ENCODE data around the gene DNAI1. TPM values are rescaled to one million over a fixed set of nuclear protein-coding genes. Genes with fewer than 3 reads are reported as not detected.

Gene DNAI1
- polyA plus RNA-seq, 1 of the 3 experiments (the other 2 are of a cell fraction), result 0.46 TPM

DNA sequence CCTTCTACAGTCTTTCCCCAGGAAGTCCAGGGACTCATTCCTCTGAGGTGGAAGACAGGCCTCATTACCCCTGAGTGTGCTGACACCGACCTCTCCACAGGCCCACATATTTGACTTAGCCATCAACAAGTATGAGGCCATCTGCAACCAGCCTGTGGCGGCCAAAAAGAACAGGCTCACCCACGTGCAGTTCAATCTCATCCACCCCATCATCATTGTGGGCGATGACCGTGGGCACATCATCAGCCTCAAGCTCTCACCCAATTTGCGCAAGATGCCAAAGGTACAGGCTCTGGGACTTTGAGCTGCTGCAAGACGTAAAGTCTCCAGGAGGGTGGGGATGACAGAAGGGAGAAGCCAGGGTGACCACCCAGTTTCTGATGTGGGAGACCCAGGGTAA, 58.6 kb downstream of the DNAI1 start:
- WGBS (ENCODE audit: low lambda C conversion rate), result 71% methylated on average over 7 of the region's 7 CpGs
- Histone ChIP-seq H3K4me2 (no peak overlapping the region), H3K9ac (no peak overlapping the region), H3K27me3 (ENCODE audit: insufficient read depth) (no peaks in the 10 kb centered on the region), H3K79me2 (ENCODE audit: insufficient read depth) (no peaks in the 10 kb centered on the region), H3K4me3 (ENCODE audit: low read depth in 2 of 2, low read length in 1 of 2) (no peak overlapping the region), H3K27ac (ENCODE audit: low read depth in 2 of 2, low read length in 1 of 2) (no peak overlapping the region), H3K4me1 (ENCODE audit: control insufficient read depth in 1 of 2, insufficient read depth in 2 of 2, low read depth in 1 of 2, low read length in 1 of 2) (peaks cover 0 to 21% of the 10 kb centered on the region in 2 experiments; a peak in 1 of 4 replicates), H2AFZ (ENCODE audit: low read depth) (no peak overlapping the region), H4K20me1 (ENCODE audit: insufficient read depth) (no peaks in the 10 kb centered on the region), H3K9me2 (no peaks in the 10 kb centered on the region), H3F3A (replicated peaks; ENCODE audit: insufficient read depth) (no peaks in the 10 kb centered on the region), H3K9me3 (no peaks in the 10 kb centered on the region), H3K36me3 (replicated peaks in 1 of 2; ENCODE audit: control insufficient read depth in 1 of 2, insufficient read depth in 2 of 2, low read length in 1 of 2) (no peaks in the 10 kb centered on the region)
- ChIA-PET CTCF (interaction anchor here (0.7 to 3.8 kb wide), 4 partner anchors 13 to 113 kb away, joined by 3 to 12 read pairs (median 9); no protein-coding TSS in a partner anchor), POLR2A (no interaction called here)
- DNase-seq, result no peak
- no peak for TF ChIP-seq SMC3 (IDR thresholded peaks at IDR 0.05; ENCODE audit: low read depth, low read length)
- TF ChIP-seq RFX5 (IDR thresholded peaks at IDR 0.05; ENCODE audit: low read length), result no peak
- TF ChIP-seq POLR2AphosphoS5 (IDR thresholded peaks at IDR 0.05; ENCODE audit: low read depth, low read length), result no peak
- TF ChIP-seq USF2 (IDR thresholded peaks at IDR 0.05; ENCODE audit: borderline replicate concordance, low read depth, low read length), result no peak
- TF ChIP-seq SIN3A (IDR thresholded peaks at IDR 0.05; ENCODE audit: borderline replicate concordance, low read depth, low read length), result no peak
- TF ChIP-seq GABPA (IDR thresholded peaks at IDR 0.05; ENCODE audit: low read depth), result no peak
- TF ChIP-seq REST (IDR thresholded peaks at IDR 0.05; ENCODE audit: low read depth, low read length), result no peak
- TF ChIP-seq FOXJ3 (CRISPR knock-in tag; IDR thresholded peaks at IDR 0.05), result no peak
- no peak for TF ChIP-seq ELF1 (IDR thresholded peaks at IDR 0.05)

DNA sequence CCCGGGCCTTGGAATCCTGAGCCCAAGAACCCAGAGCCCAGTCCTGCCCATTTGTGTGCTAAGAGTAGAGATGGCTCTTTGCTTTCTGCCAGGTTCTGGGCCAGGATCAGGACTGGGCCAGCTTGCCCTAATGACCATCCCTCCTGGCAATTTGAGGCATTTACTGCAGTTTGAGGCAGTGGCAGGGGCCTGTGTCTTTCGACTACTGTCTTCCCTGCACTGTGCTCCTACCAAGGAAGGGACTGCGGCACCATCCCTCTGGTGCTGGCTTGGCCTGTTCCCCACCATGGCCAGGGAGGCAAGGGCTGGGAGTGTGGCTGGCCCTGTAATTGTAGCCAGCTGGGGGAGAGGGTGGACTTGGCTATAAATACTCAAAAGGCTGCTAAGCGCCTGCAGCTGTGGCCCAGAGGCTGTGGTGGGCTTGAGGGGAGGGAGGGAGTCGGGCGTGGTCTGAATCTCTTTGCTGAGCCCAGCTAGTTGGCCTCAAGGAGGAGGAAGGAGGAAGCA, 59.6 kb downstream of the DNAI1 start:
- no peak for TF ChIP-seq NFIC (IDR thresholded peaks at IDR 0.05; ENCODE audit: borderline replicate concordance)
- no peak for TF ChIP-seq SIN3A (IDR thresholded peaks at IDR 0.05; ENCODE audit: borderline replicate concordance, low read depth, low read length)
- TF ChIP-seq, protein P1, sequence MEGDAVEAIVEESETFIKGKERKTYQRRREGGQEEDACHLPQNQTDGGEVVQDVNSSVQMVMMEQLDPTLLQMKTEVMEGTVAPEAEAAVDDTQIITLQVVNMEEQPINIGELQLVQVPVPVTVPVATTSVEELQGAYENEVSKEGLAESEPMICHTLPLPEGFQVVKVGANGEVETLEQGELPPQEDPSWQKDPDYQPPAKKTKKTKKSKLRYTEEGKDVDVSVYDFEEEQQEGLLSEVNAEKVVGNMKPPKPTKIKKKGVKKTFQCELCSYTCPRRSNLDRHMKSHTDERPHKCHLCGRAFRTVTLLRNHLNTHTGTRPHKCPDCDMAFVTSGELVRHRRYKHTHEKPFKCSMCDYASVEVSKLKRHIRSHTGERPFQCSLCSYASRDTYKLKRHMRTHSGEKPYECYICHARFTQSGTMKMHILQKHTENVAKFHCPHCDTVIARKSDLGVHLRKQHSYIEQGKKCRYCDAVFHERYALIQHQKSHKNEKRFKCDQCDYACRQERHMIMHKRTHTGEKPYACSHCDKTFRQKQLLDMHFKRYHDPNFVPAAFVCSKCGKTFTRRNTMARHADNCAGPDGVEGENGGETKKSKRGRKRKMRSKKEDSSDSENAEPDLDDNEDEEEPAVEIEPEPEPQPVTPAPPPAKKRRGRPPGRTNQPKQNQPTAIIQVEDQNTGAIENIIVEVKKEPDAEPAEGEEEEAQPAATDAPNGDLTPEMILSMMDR (IDR thresholded peaks at IDR 0.05), result no peak
- TF ChIP-seq, protein P2, sequence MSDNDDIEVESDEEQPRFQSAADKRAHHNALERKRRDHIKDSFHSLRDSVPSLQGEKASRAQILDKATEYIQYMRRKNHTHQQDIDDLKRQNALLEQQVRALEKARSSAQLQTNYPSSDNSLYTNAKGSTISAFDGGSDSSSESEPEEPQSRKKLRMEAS (IDR thresholded peaks at IDR 0.05; ENCODE audit: low read depth), result no peak
- TF ChIP-seq EZH2phosphoT487 (IDR thresholded peaks at IDR 0.05; ENCODE audit: borderline replicate concordance, low read depth), result no peak
- no peak for TF ChIP-seq TAF1 (IDR thresholded peaks at IDR 0.05; ENCODE audit: borderline replicate concordance, low read depth, low read length)
- TF ChIP-seq SMC3 (IDR thresholded peaks at IDR 0.05; ENCODE audit: low read depth, low read length), result no peak
- TF ChIP-seq RAD21 (IDR thresholded peaks at IDR 0.05; ENCODE audit: low read length), result no peak
- TF ChIP-seq TEAD4 (IDR thresholded peaks at IDR 0.05; ENCODE audit: borderline replicate concordance, insufficient read depth), result no peak
- TF ChIP-seq FOXM1 (IDR thresholded peaks at IDR 0.05; ENCODE audit: low read depth), result no peak
- no peak for TF ChIP-seq USF2 (IDR thresholded peaks at IDR 0.05; ENCODE audit: borderline replicate concordance, low read depth, low read length)
- TF ChIP-seq PBX3 (IDR thresholded peaks at IDR 0.05), result no peak
- H3K4me1 ChIP-seq (ENCODE audit: control insufficient read depth in 1 of 2, insufficient read depth in 2 of 2, low read depth in 1 of 2, low read length in 1 of 2), result peaks cover 0 to 16% of the 10 kb centered on the region in 2 experiments; a peak in 1 of 4 replicates
- no peaks in the 10 kb centered on the region for H3K79me2 ChIP-seq (ENCODE audit: insufficient read depth)
- H3F3A ChIP-seq (replicated peaks; ENCODE audit: insufficient read depth), result no peaks in the 10 kb centered on the region
- no peaks in the 10 kb centered on the region for H4K20me1 ChIP-seq (ENCODE audit: insufficient read depth)
- H2AFZ ChIP-seq (ENCODE audit: low read depth), result no peak overlapping the region
- H3K9me3 ChIP-seq, result no peaks in the 10 kb centered on the region
- CTCF ChIA-PET, result interaction anchor here (1.0 to 3.8 kb wide), 4 partner anchors 14 to 114 kb away, joined by 3 to 12 read pairs (median 9); no protein-coding TSS in a partner anchor
- no peak overlapping the region for H3K4me2 ChIP-seq
- no peaks in the 10 kb centered on the region for H3K9me2 ChIP-seq
- no peaks in the 10 kb centered on the region for H3K36me3 ChIP-seq (replicated peaks in 1 of 2; ENCODE audit: control insufficient read depth in 1 of 2, insufficient read depth in 2 of 2, low read length in 1 of 2)
- no peak overlapping the region for H3K9ac ChIP-seq
- DNase-seq, result no peak
- H3K4me3 ChIP-seq (ENCODE audit: low read depth in 2 of 2, low read length in 1 of 2), result no peak overlapping the region
- H3K27me3 ChIP-seq (ENCODE audit: insufficient read depth), result no peaks in the 10 kb centered on the region
- 54% methylated on average over 6 of the region's 6 CpGs for WGBS (ENCODE audit: low lambda C conversion rate)
- no peak overlapping the region for H3K27ac ChIP-seq (ENCODE audit: low read depth in 2 of 2, low read length in 1 of 2)
- POLR2A ChIA-PET, result no interaction called here
